CD8-positive, alpha-beta memory T cell (primary cell): ENCODE measurements around the gene CNNM3. TPM values are rescaled to one million over a fixed set of nuclear protein-coding genes. Genes with fewer than 3 reads are reported as not detected.

Experiments used
- CTCF ChIA-PET: fragments of 350-600 bp; sonication (Branson Sonifier 250); formaldehyde crosslinking; loops from one replicate; lab custom pipeline; 2021; ENCODE audit warnings: antibody characterized with exemption; lab: Charles Lee
- POLR2A ChIA-PET: fragments of 350-600 bp; sonication (Branson Sonifier 250); formaldehyde crosslinking; loops from one replicate; lab custom pipeline; 2021; ENCODE audit warnings: antibody characterized with exemption; lab: Charles Lee
- DNase-seq, 5 donors: peaks; one replicate each; pipeline versions ENCODE4 v3.0.0 to v3.0.0-alpha.2; 2020 to 2022; ENCODE audit warnings: mixed read lengths in 1 of 5
- H3K27ac ChIP-seq: one replicate; pipeline ENCODE4 v1.7.0; 2013; ENCODE audit warnings: low read depth, mild to moderate bottlenecking, low read length, moderate library complexity
- H3K27me3 ChIP-seq: 2 replicates; pipeline ENCODE4 v1.7.0; 2013; ENCODE audit warnings: low read length, mild to moderate bottlenecking; ENCODE audit not compliant: insufficient read depth, poor library complexity, severe bottlenecking
- H3K36me3 ChIP-seq: 2 replicates; pipeline ENCODE4 v1.7.0; 2013; ENCODE audit warnings: mild to moderate bottlenecking, low read length, moderate library complexity; ENCODE audit not compliant: insufficient read depth
- H3K4me1 ChIP-seq: 2 replicates; pipeline ENCODE4 v1.7.0; 2013; ENCODE audit warnings: mild to moderate bottlenecking, low read length, moderate library complexity; ENCODE audit not compliant: insufficient read depth
- H3K4me3 ChIP-seq: 2 replicates; pipeline ENCODE4 v1.7.0; 2013; ENCODE audit warnings: mild to moderate bottlenecking, low read length
- H3K9me3 ChIP-seq: 2 replicates; pipeline ENCODE4 v1.7.0; 2013; ENCODE audit warnings: mild to moderate bottlenecking, low read length
- H3K27ac Mint-ChIP-seq, 8 donors: one replicate each; pipeline ENCODE4 v1.8.0; 2020 to 2021; ENCODE audit warnings: mixed read lengths in 8 of 8, mild to moderate bottlenecking in 6 of 8, inconsistent platforms in 3 of 8, moderate library complexity in 3 of 8
- H3K27me3 Mint-ChIP-seq, 2 donors: one replicate each; pipeline ENCODE4 v1.8.0; 2020 to 2021; ENCODE audit warnings: mixed read lengths in 2 of 2, mild to moderate bottlenecking in 1 of 2, moderate library complexity in 1 of 2
- H3K36me3 Mint-ChIP-seq, 3 donors: one replicate each; pipeline ENCODE4 v1.8.0; 2020 to 2021; ENCODE audit warnings: mixed read lengths in 3 of 3, inconsistent platforms in 1 of 3, mild to moderate bottlenecking in 1 of 3
- H3K4me1 Mint-ChIP-seq, 3 donors: one replicate each; pipeline ENCODE4 v1.8.0; 2020 to 2021; ENCODE audit warnings: mixed read lengths in 3 of 3, inconsistent platforms in 1 of 3, mild to moderate bottlenecking in 1 of 3
- H3K4me3 Mint-ChIP-seq, 7 donors: one replicate each; pipeline ENCODE4 v1.8.0; 2020 to 2021; ENCODE audit warnings: mixed read lengths in 7 of 7, mild to moderate bottlenecking in 6 of 7, moderate library complexity in 4 of 7, inconsistent platforms in 2 of 7
- H3K9me3 Mint-ChIP-seq, 5 donors: one replicate each; pipeline ENCODE4 v1.8.0; 2020 to 2022; ENCODE audit warnings: mixed read lengths in 5 of 5, mild to moderate bottlenecking in 3 of 5, moderate library complexity in 2 of 5, inconsistent platforms in 1 of 5
- polyA plus RNA-seq: library from polyadenylated mRNA; unstranded; fragments of 300-500 nt; fragmentation: Illumina TruSeq; gene quantifications from one replicate; pipeline ENCODE4 v1.2.3, GENCODE V29; 2021
- total RNA-seq, 2 experiments: library from RNA; stranded (reverse); gene quantifications; one replicate each; pipeline ENCODE4 v1.2.3, GENCODE V29; 2021

Gene CNNM3
- total and polyA plus RNA-seq, 3 experiments from 2014 or later: 13.0 to 36.6 (median 32.6) TPM

DNA sequence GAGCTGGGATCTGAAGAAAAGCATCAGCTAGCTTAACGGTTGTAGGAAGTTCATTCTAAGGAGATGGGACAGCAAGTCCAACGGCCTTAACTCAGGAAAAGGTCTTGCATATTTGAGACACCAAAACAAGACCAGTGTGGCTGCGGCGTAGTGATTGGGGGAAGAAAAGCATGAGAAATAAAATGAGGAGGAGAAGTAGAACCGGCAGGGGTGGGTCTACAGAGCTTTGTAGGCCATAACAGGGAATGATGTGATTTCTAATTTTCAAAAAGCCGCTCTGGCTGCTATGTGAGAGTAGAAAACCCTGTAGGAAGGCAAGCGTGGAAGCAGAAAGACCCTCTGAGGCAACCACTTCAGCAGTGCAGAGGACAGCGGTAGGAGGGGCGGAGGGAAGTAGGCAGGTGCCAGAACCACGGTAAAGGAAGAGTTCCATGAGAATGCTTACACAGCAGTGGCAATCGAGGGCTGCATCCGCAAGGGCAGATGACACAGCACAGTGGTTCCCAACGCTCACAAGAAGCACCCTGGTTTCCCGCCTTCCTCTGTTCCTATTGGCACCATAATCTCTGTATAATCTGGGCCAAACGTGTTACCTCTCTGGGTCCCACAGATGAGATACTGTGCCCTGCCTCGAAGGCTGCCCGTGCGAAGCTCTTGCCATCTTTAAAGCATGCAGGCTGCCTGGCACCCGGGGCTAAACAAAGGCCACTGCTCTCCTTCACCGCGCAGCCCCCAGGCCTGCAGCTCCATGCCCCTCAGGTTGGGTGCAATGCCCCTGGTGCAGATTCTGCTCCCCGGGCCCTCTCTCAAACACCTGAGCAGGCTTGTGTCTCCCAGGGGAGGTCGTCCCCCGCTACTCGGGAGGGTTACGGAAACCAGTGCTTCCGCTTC lies 41.0 kb downstream of the CNNM3 start:
- peak overlapping the region; percentile 92 for H3K4me3 ChIP-seq
- DNase-seq: peak in 1 of 5 donors; percentile 18
- H3K27me3 ChIP-seq: no peaks in the 10 kb centered on the region

GRCh38 chr2:96857667-96858372 lies 41.8 kb downstream of the CNNM3 start, which contains the start of gene ANKRD39:
TSS of gene ANKRD39 (minus strand) at chr2:96858016. CDS start at chr2:96857987, 29 bp downstream.
- H3K27ac ChIP-seq: peak within 1 kb of the TSS; percentile 58
- Mint-ChIP-seq H3K4me1 (peaks cover 27 to 60% (median 52%) of the 10 kb centered on the region in 3 donors), H3K36me3 (peaks cover 0 to 53% (median 13%) of the 10 kb centered on the region in 3 donors), H3K9me3 (no peaks in the 10 kb centered on the region), H3K4me3 (peak within 1 kb of the TSS; percentile 79 to 94 (median 92)), H3K27ac (peak within 1 kb of the TSS; percentile 8 to 92 (median 87)), H3K27me3 (no peaks in the 10 kb centered on the region)
- ChIA-PET CTCF (interaction anchor here (0.6 to 14.3 kb wide), 69 partner anchors 9 to 710 kb away, joined by 3 to 358 read pairs (median 5); partner anchors contain the start of genes ANKRD36, CNNM3, CNNM4 and SEMA4C), POLR2A (interaction anchor here (0.5 to 2.3 kb wide), 19 partner anchors 9 to 1910 kb away, joined by 3 to 32 read pairs (median 5); partner anchors contain the start of genes ANKRD36, CNNM3, CNNM4 and KANSL3)
- peaks cover 5% of the 10 kb centered on the region for H3K36me3 ChIP-seq
- H3K9me3 ChIP-seq: no peaks in the 10 kb centered on the region
- peak; percentile 96 to 99 (median 98) for DNase-seq
- peak within 1 kb of the TSS; percentile 92 for H3K4me3 ChIP-seq
- no peaks in the 10 kb centered on the region for H3K27me3 ChIP-seq
- peaks cover 32% of the 10 kb centered on the region for H3K4me1 ChIP-seq

More for the DNA sequence above, 41.0 kb downstream of the CNNM3 start:
- CTCF ChIA-PET: interaction anchor here (0.6 to 14.3 kb wide), 67 partner anchors 8 to 677 kb away, joined by 3 to 358 read pairs (median 5); partner anchors contain the start of genes ANKRD36, CNNM3, CNNM4 and SEMA4C
- peaks cover 0 to 56% (median 13%) of the 10 kb centered on the region in 3 donors for H3K36me3 Mint-ChIP-seq
- peak overlapping the region; percentile 8 to 92 (median 87) for H3K27ac Mint-ChIP-seq
- Histone ChIP-seq H3K36me3 (peaks cover 9% of the 10 kb centered on the region), H3K9me3 (no peaks in the 10 kb centered on the region), H3K27ac (peak overlapping the region; percentile 58), H3K4me1 (peaks cover 32% of the 10 kb centered on the region)
- H3K9me3 Mint-ChIP-seq: no peaks in the 10 kb centered on the region
- peak overlapping the region; percentile 79 to 94 (median 92) for H3K4me3 Mint-ChIP-seq
- H3K27me3 Mint-ChIP-seq: no peaks in the 10 kb centered on the region
- POLR2A ChIA-PET: interaction anchor here (0.6 to 2.3 kb wide), 15 partner anchors 11 to 319 kb away, joined by 3 to 32 read pairs (median 8); partner anchors contain the start of genes ANKRD36, CNNM3 and CNNM4
- H3K4me1 Mint-ChIP-seq: peaks cover 27 to 61% (median 51%) of the 10 kb centered on the region in 3 donors

GRCh38 chr2:96859099-96859649 lies 43.1 kb downstream of the CNNM3 start:
- H3K27ac Mint-ChIP-seq: peak overlapping the region; percentile 8 to 83 (median 56)
- CTCF ChIA-PET: interaction anchor here (1.5 to 14.3 kb wide), 12 partner anchors 10 to 108 kb away, joined by 3 to 358 read pairs (median 14); partner anchors contain the start of genes CNNM3 and SEMA4C
- DNase-seq: no peak
- Histone ChIP-seq H3K4me1 (peaks cover 32% of the 10 kb centered on the region), H3K27ac (no peak overlapping the region), H3K36me3 (peaks cover 6% of the 10 kb centered on the region), H3K27me3 (no peaks in the 10 kb centered on the region), H3K4me3 (no peak overlapping the region), H3K9me3 (no peaks in the 10 kb centered on the region)
- H3K9me3 Mint-ChIP-seq: no peaks in the 10 kb centered on the region
- peaks cover 0 to 53% (median 12%) of the 10 kb centered on the region in 3 donors for H3K36me3 Mint-ChIP-seq
- H3K4me1 Mint-ChIP-seq: peaks cover 28 to 60% (median 47%) of the 10 kb centered on the region in 3 donors
- H3K4me3 Mint-ChIP-seq: peak overlapping the region; percentile 49 to 94 (median 79)
- H3K27me3 Mint-ChIP-seq: no peaks in the 10 kb centered on the region
- POLR2A ChIA-PET: no interaction called here

DNA sequence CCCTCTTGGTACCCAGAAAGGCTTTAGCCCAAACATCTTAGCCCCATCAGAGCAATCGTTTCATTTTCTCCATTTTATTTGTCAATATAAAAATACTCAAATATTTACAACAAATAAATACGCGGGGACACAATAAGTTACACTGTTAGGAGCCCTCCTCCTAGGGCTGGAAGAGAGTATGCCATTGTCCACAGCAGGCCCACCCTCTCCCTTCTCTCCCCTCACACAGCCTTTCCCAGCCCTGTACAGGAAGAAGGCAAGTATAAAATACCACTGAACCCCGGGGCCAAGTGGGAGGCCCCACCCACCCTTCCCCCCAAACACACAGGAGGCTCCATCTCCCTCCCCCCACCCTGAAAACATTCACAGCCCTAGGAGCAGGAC lies 43.6 kb downstream of the CNNM3 start:
- ChIA-PET POLR2A (no interaction called here), CTCF (interaction anchor here (1.8 to 14.3 kb wide), 2 partner anchors 92 to 96 kb away, joined by 3 to 358 read pairs; no protein-coding TSS in a partner anchor)
- Histone ChIP-seq H3K4me3 (no peak overlapping the region), H3K27me3 (no peaks in the 10 kb centered on the region), H3K9me3 (no peaks in the 10 kb centered on the region), H3K4me1 (peaks cover 32% of the 10 kb centered on the region), H3K27ac (no peak overlapping the region), H3K36me3 (peaks cover 6% of the 10 kb centered on the region)
- peaks cover 0 to 55% (median 12%) of the 10 kb centered on the region in 3 donors for H3K36me3 Mint-ChIP-seq
- no peak for DNase-seq
- no peaks in the 10 kb centered on the region for H3K27me3 Mint-ChIP-seq
- H3K27ac Mint-ChIP-seq: peak overlapping the region in 7 of 8 donors; percentile 8 to 82 (median 53)
- peak overlapping the region in 6 of 7 donors; percentile 27 to 92 (median 60) for H3K4me3 Mint-ChIP-seq
- peaks cover 28 to 56% (median 43%) of the 10 kb centered on the region in 3 donors for H3K4me1 Mint-ChIP-seq
- H3K9me3 Mint-ChIP-seq: no peaks in the 10 kb centered on the region

DNA sequence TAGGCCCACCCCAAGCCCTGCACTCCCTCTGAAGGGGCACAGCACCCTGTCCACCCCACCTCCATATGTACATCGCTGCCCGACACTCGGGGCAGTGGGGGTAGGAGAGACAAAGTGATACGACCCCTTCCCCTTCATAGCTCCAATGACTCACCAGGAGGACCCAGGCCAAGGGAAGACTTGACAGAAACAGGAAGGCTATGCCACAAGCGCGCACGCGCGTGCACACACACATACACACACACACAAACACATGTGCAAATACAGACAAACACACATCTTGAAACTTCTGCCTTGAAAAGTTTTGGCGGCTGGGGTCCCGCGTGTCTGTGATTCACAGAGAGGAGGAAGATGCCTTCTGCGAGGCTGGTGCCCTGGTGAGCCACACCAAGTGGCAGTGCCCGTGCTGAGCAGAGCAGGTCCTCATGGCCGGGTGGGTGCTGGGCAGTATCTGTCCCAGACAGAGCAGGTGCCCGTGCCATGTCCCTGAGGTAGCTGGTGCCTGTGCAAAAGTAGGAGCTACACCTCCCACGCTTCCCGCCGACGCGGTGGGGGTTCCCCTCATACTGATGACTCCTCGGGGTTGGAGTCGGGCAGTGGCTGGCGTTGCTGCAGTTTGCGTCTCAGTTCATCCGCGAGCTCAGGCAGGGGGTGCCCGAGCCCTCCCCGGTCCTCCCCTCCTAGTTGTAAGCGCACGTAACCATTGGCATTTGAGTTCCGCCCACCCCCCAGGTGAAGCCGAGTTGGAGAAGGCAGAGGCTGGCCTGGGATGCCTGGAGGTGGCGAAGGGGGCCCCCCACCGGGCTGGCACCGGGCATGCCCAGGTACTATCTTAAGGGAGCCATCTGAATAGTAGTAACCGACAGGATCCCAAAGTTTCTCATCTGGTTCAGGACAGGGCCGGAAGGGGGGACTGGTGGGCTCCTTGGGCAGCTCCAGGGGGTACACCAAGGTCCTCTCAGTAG lies 44.3 kb downstream of the CNNM3 start:
- Mint-ChIP-seq H3K4me1 (peaks cover 24 to 52% (median 37%) of the 10 kb centered on the region in 3 donors), H3K27ac (peak overlapping the region; percentile 10 to 73 (median 38)), H3K9me3 (no peaks in the 10 kb centered on the region), H3K4me3 (peak overlapping the region in 4 of 7 donors; percentile 12 to 79 (median 33)), H3K27me3 (no peaks in the 10 kb centered on the region), H3K36me3 (peaks cover 0 to 56% (median 8%) of the 10 kb centered on the region in 3 donors)
- Histone ChIP-seq H3K4me3 (no peak overlapping the region), H3K27me3 (no peaks in the 10 kb centered on the region), H3K27ac (no peak overlapping the region), H3K36me3 (peaks cover 11% of the 10 kb centered on the region), H3K9me3 (no peaks in the 10 kb centered on the region), H3K4me1 (peaks cover 32% of the 10 kb centered on the region)
- ChIA-PET POLR2A (no interaction called here), CTCF (interaction anchor here (1.0 to 14.3 kb wide), 3 partner anchors 11 to 97 kb away, joined by 3 to 358 read pairs (median 4); no protein-coding TSS in a partner anchor)
- DNase-seq: peak in 2 of 5 donors; percentile 19 to 60

DNA sequence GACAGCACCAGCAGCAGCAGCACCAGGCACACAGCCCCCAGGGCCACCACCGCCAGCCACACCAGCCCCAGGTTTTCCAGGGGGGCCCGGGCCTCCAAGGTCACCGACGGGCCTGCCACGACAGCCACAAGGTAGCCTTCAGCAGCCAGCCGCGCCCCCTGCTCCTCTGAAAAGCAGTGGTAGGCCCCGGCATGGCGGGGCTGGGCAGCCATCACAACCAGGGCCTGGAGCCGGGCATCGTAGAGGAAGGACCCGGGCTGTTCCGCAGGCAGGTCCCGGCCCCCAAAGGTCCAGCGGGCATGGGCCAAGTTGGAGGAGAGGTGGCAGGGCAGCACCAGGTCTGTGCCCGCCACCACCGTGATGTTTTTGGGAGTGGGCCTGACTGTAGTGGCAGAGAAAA lies 45.0 kb downstream of the CNNM3 start:
- Mint-ChIP-seq H3K9me3 (no peaks in the 10 kb centered on the region), H3K4me1 (peaks cover 28 to 54% (median 38%) of the 10 kb centered on the region in 3 donors), H3K27ac (no peak overlapping the region), H3K27me3 (no peaks in the 10 kb centered on the region), H3K36me3 (peaks cover 0 to 63% (median 10%) of the 10 kb centered on the region in 3 donors), H3K4me3 (peak overlapping the region in 1 of 7 donors; percentile 71)
- no peak for DNase-seq
- H3K27ac ChIP-seq: no peak overlapping the region
- no peaks in the 10 kb centered on the region for H3K27me3 ChIP-seq
- no peak overlapping the region for H3K4me3 ChIP-seq
- ChIA-PET POLR2A (no interaction called here), CTCF (interaction anchor here (1.0 to 14.3 kb wide), 2 partner anchors 10 to 90 kb away, joined by 4 to 358 read pairs; no protein-coding TSS in a partner anchor)
- H3K36me3 ChIP-seq: peaks cover 13% of the 10 kb centered on the region
- H3K4me1 ChIP-seq: peaks cover 30% of the 10 kb centered on the region
- H3K9me3 ChIP-seq: no peaks in the 10 kb centered on the region
